Epithelial cell of prostate (primary cell): ENCODE data around the gene MAP3K19.

Experiments
- DNase-seq: peaks from one replicate; pipeline ENCODE4 v3.0.0-alpha.2; 2011; ENCODE audit warnings: low read depth, low spot score
- H3K27ac ChIP-seq: fragments of 450-650 bp; 2 replicates; pipeline ENCODE4 v1.5.1; 2017; ENCODE audit warnings: mild to moderate bottlenecking

Gene MAP3K19

GRCh38 chr2:134944975-134945374, 102.3 kb downstream of the MAP3K19 start:
- no peak overlapping the region for H3K27ac ChIP-seq
- no peak for DNase-seq

GRCh38 chr2:134943540-134943939, 103.7 kb downstream of the MAP3K19 start:
- H3K27ac ChIP-seq: no peak overlapping the region

GRCh38 chr2:134936691-134937090, 110.6 kb downstream of the MAP3K19 start:
- H3K27ac ChIP-seq: no peak overlapping the region
- no peak for DNase-seq

More at GRCh38 chr2:134943540-134943939, 103.7 kb downstream of the MAP3K19 start:
- DNase-seq: no peak

GRCh38 chr2:134934641-134935040, 112.6 kb downstream of the MAP3K19 start:
- no peak for DNase-seq
- peak overlapping the region; percentile 0 for H3K27ac ChIP-seq

- peak overlapping the region; percentile 0 for H3K27ac ChIP-seq
- DNase-seq: no peak
Measured at GRCh38 chr2:134934150-134934549, 113.1 kb downstream of the MAP3K19 start.

GRCh38 chr2:134933732-134934131, 113.5 kb downstream of the MAP3K19 start:
- DNase-seq: no peak
- H3K27ac ChIP-seq: no peak overlapping the region

GRCh38 chr2:134932864-134933526, 114.3 kb downstream of the MAP3K19 start:
- H3K27ac ChIP-seq: no peak overlapping the region
- DNase-seq: no peak

- DNase-seq: no peak
- H3K27ac ChIP-seq: peak overlapping the region; percentile 34
Measured at GRCh38 chr2:134927195-134927594, 120.1 kb downstream of the MAP3K19 start.

- no peak for DNase-seq
- H3K27ac ChIP-seq: peak overlapping the region; percentile 34
Measured at GRCh38 chr2:134926231-134926931, 120.9 kb downstream of the MAP3K19 start.

GRCh38 chr2:134924912-134925311, 122.3 kb downstream of the MAP3K19 start:
- DNase-seq: no peak

GRCh38 chr2:134919341-134920210, 127.7 kb downstream of the MAP3K19 start:
- H3K27ac ChIP-seq: peak overlapping the region; percentile 97
- no peak for DNase-seq

More at GRCh38 chr2:134924912-134925311, 122.3 kb downstream of the MAP3K19 start:
- H3K27ac ChIP-seq: no peak overlapping the region

GRCh38 chr2:134918526-134919340, 128.5 kb downstream of the MAP3K19 start, which contains the start of gene CCNT2:
CCNT2 (plus strand) TSS chr2:134918822; CDS start chr2:134918855, 33 bp downstream.
- H3K27ac ChIP-seq: peak within 1 kb of the TSS; percentile 97
- peak; percentile 94 for DNase-seq

- peak; percentile 66 for DNase-seq
- peak overlapping the region; percentile 97 for H3K27ac ChIP-seq
Measured at GRCh38 chr2:134917888-134918525, 129.2 kb downstream of the MAP3K19 start.

GRCh38 chr2:134917360-134917865, 129.8 kb downstream of the MAP3K19 start:
- no peak for DNase-seq
- peak overlapping the region; percentile 97 for H3K27ac ChIP-seq
